Renal cortical epithelial cell (primary cell): Measurements from ENCODE around the gene HS3ST5. TPM values are rescaled to one million over a fixed set of nuclear protein-coding genes. Genes with fewer than 3 reads are reported as not detected.

Experiments used
- DNase-seq: peaks from one replicate; pipeline ENCODE4 v3.0.0-alpha.2; 2011; ENCODE audit warnings: low read depth
- total RNA-seq: library from RNA; depleted of rRNA; stranded (reverse); fragments of >200 nt; gene quantifications from 2 replicates; pipeline ENCODE4 v1.2.3, GENCODE V29; 2014

Gene HS3ST5
- total RNA-seq, 1 donor from 2014 or later, result not detected

GRCh38 chr6:114195027-114195365 is 147.8 kb downstream of the HS3ST5 start:
- no peak for DNase-seq

- DNase-seq, result no peak
Measured at GRCh38 chr6:114194362-114195026, 148.3 kb downstream of the HS3ST5 start.

- no peak for DNase-seq
Measured at GRCh38 chr6:114187563-114187962, 155.3 kb downstream of the HS3ST5 start.

GRCh38 chr6:114181664-114182063 is 161.2 kb downstream of the HS3ST5 start:
- DNase-seq, result no peak

- no peak for DNase-seq
Measured at GRCh38 chr6:114179411-114179810, 163.4 kb downstream of the HS3ST5 start.

- no peak for DNase-seq
Measured at GRCh38 chr6:114176726-114177125, 166.1 kb downstream of the HS3ST5 start.

GRCh38 chr6:114172576-114173260 is 170.1 kb downstream of the HS3ST5 start:
- no peak for DNase-seq

GRCh38 chr6:114171473-114171872 is 171.3 kb downstream of the HS3ST5 start:
- no peak for DNase-seq

GRCh38 chr6:114170958-114171387 is 171.8 kb downstream of the HS3ST5 start:
- no peak for DNase-seq

- DNase-seq, result no peak
Measured at GRCh38 chr6:114170372-114170771, 172.5 kb downstream of the HS3ST5 start.

- DNase-seq, result no peak
Measured at GRCh38 chr6:114169763-114170162, 173.1 kb downstream of the HS3ST5 start.

- DNase-seq, result no peak
Measured at GRCh38 chr6:114167583-114168576, 174.9 kb downstream of the HS3ST5 start.

GRCh38 chr6:114164207-114164606 is 178.6 kb downstream of the HS3ST5 start:
- no peak for DNase-seq

- DNase-seq, result no peak
Measured at GRCh38 chr6:114162691-114163347, 180.0 kb downstream of the HS3ST5 start.

GRCh38 chr6:114160881-114161280 is 181.9 kb downstream of the HS3ST5 start:
- no peak for DNase-seq

- no peak for DNase-seq
Measured at GRCh38 chr6:114159727-114160126, 183.1 kb downstream of the HS3ST5 start.

GRCh38 chr6:114158838-114159694 is 183.8 kb downstream of the HS3ST5 start:
- no peak for DNase-seq

- no peak for DNase-seq
Measured at GRCh38 chr6:114158411-114158810, 184.4 kb downstream of the HS3ST5 start.

GRCh38 chr6:114157848-114158247 is 185.0 kb downstream of the HS3ST5 start:
- no peak for DNase-seq

- DNase-seq, result no peak
Measured at GRCh38 chr6:114155763-114156162, 187.1 kb downstream of the HS3ST5 start.

GRCh38 chr6:114154812-114155211 is 188.0 kb downstream of the HS3ST5 start:
- no peak for DNase-seq
